ENCODE data around the gene SLFN14.
A peak's percentile ranks its signal among the peaks of the same experiment; 100 is the strongest.
"Not testable (repeated sequence)": the region's sequence is repeated elsewhere in the genome, so short reads cannot be mapped to it uniquely, and the experiment has no call there.

Gene SLFN14

DNA sequence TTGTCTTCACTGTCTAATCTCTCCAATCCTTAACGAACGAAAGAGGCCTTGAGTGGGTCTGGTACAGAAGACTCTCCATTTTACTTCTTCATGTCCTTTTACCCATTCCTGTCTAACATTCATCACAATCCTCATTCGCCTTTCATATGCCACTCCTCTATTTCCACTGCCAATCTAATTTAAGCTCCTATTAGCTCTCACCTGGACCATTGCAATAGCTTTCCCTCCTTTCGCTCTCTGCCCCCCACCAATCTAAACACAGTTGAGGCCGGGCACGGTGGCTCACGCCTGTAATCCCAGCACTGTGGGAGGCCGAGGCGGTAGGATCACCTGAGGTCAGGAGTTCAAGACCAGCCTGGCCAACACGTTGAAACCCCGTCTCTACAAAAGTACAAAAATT, 6.3 kb upstream of the SLFN14 start:
- no peaks in the 10 kb centered on the region for H3K9me3 ChIP-seq (ENCODE audit: control insufficient read depth, insufficient read depth, low read depth, low read length)
- peaks cover 8% of the 10 kb centered on the region; the same call in 1 of the 2 replicates for H3K4me1 ChIP-seq (ENCODE audit: control insufficient read depth, insufficient read depth, low read length)
- CTCF ChIA-PET, result interaction anchor here (0.6 to 1.8 kb wide), 4 partner anchors 25 to 309 kb away, joined by 3 to 4 read pairs (median 4); no protein-coding TSS in a partner anchor
- H3K4me3 ChIP-seq (ENCODE audit: low read depth, low read length), result peak overlapping the region; percentile 95; the same call in 1 of the 2 replicates
- no peak for TF ChIP-seq ZNF600 (tag by site-specific recombination; IDR thresholded peaks at IDR 0.05)
- TF ChIP-seq PRDM1 (tag by site-specific recombination; IDR thresholded peaks at IDR 0.05), result peak; percentile 77; the same call in 1 of the 2 replicates
- POLR2A ChIA-PET, result interaction anchor here (0.6 to 6.2 kb wide), 5 partner anchors 11 to 1328 kb away, joined by 3 to 66 read pairs (median 4); partner anchors contain the start of gene PEX12
- peaks cover 5 to 7% of the 10 kb centered on the region in 2 experiments; a peak in 2 of 3 replicates for H3K36me3 ChIP-seq (ENCODE audit: control insufficient read depth in 2 of 2, insufficient read depth in 1 of 2, low read length in 2 of 2)
- H3K27ac ChIP-seq (ENCODE audit: extremely low read depth, low read depth, low read length), result no peak overlapping the region

- H3K27ac ChIP-seq (ENCODE audit: extremely low read depth, low read depth, low read length); H3K36me3 ChIP-seq (ENCODE audit: control insufficient read depth in 2 of 2, insufficient read depth in 1 of 2, low read length in 2 of 2); H3K4me3 ChIP-seq (ENCODE audit: low read depth, low read length); H3K9me3 ChIP-seq (ENCODE audit: control insufficient read depth, insufficient read depth, low read depth, low read length); H3K4me1 ChIP-seq (ENCODE audit: control insufficient read depth, insufficient read depth, low read length): not testable (repeated sequence)
- POLR2A ChIA-PET, result interaction anchor here (0.6 kb wide), 1 partner anchor 115 kb away, joined by 5 read pairs; no protein-coding TSS in a partner anchor
- CTCF ChIA-PET, result interaction anchor here (0.5 kb wide), 1 partner anchor 33 kb away, joined by 4 read pairs; no protein-coding TSS in a partner anchor
These were observed 2.6 kb upstream of the SLFN14 start for GRCh38 chr17:35563181-35563580.

- H3K4me3 ChIP-seq (ENCODE audit: low read depth, low read length), result no peak overlapping the region
- ChIA-PET CTCF (interaction anchor here (1.4 to 2.8 kb wide), 3 partner anchors 9 to 188 kb away, joined by 3 to 10 read pairs (median 5); no protein-coding TSS in a partner anchor), POLR2A (interaction anchor here (1.4 kb wide), 1 partner anchor 8 kb away, joined by 4 read pairs; no protein-coding TSS in a partner anchor)
- TF ChIP-seq ZBTB7A (tag by site-specific recombination; IDR thresholded peaks at IDR 0.05; ENCODE audit: low read depth) (no peak), HOXD13 (CRISPR knock-in tag; IDR thresholded peaks at IDR 0.05; ENCODE audit: borderline replicate concordance) (no peak), ZNF132 (tag by site-specific recombination; IDR thresholded peaks at IDR 0.05; ENCODE audit: borderline replicate concordance) (no peak), ZNF112 (tag by site-specific recombination; IDR thresholded peaks at IDR 0.05) (no peak), ZSCAN30 (tag by site-specific recombination; IDR thresholded peaks at IDR 0.05) (no peak)
- no peaks in the 10 kb centered on the region for H3K9me3 ChIP-seq (ENCODE audit: control insufficient read depth, insufficient read depth, low read depth, low read length)
- H3K36me3 ChIP-seq (ENCODE audit: control insufficient read depth in 2 of 2, insufficient read depth in 1 of 2, low read length in 2 of 2), result no peaks in the 10 kb centered on the region
- no peaks in the 10 kb centered on the region for H3K4me1 ChIP-seq (ENCODE audit: control insufficient read depth, insufficient read depth, low read length)
- no peak overlapping the region for H3K27ac ChIP-seq (ENCODE audit: extremely low read depth, low read depth, low read length)
These were observed 966 bp downstream of the SLFN14 start for GRCh38 chr17:35559495-35560210.

DNA sequence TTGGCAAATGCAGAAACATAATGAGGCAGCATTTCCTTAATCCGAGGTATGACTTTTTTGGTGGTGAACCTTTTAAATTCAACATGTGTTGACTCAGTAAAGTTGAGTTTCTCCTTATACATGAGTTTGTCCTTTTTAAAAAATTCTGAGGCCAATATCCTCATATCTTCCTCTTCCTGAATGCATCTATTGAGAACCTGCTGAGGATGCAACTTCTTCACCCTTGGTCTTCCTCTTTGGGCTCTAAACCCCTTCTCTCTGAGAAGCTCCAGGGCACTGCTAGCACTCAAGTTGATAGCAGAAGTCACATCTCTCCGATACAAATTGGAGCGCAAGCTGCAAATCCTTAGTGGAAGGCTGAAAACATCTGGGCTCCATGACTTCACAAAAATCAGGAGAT, 3.3 kb downstream of the SLFN14 start:
- Histone ChIP-seq H3K27ac (ENCODE audit: extremely low read depth, low read depth, low read length) (no peak overlapping the region), H3K9me3 (ENCODE audit: control insufficient read depth, insufficient read depth, low read depth, low read length) (no peaks in the 10 kb centered on the region), H3K4me3 (ENCODE audit: low read depth, low read length) (no peak overlapping the region), H3K4me1 (ENCODE audit: control insufficient read depth, insufficient read depth, low read length) (no peaks in the 10 kb centered on the region), H3K36me3 (ENCODE audit: control insufficient read depth in 2 of 2, insufficient read depth in 1 of 2, low read length in 2 of 2) (no peaks in the 10 kb centered on the region)
- ChIA-PET CTCF (interaction anchor here (0.8 kb wide), 1 partner anchor 386 kb away, joined by 3 read pairs; no protein-coding TSS in a partner anchor), POLR2A (no interaction called here)
- TF ChIP-seq ZNF274 (IDR thresholded peaks at IDR 0.05; ENCODE audit: low read length), result no peak
- no peak for TF ChIP-seq ZNF274 (tag by site-specific recombination; IDR thresholded peaks at IDR 0.05; ENCODE audit: borderline replicate concordance)
- TF ChIP-seq ZNF266 (tag by site-specific recombination; IDR thresholded peaks at IDR 0.05; ENCODE audit: low read depth), result no peak
- TF ChIP-seq ZNF138 (tag by site-specific recombination; IDR thresholded peaks at IDR 0.05; ENCODE audit: borderline replicate concordance), result no peak
- no peak for TF ChIP-seq KLF10 (tag by site-specific recombination; IDR thresholded peaks at IDR 0.05)

GRCh38 chr17:35555691-35556090, 4.9 kb downstream of the SLFN14 start:
- Histone ChIP-seq H3K4me3 (ENCODE audit: low read depth, low read length) (no peak overlapping the region), H3K36me3 (ENCODE audit: control insufficient read depth in 2 of 2, insufficient read depth in 1 of 2, low read length in 2 of 2) (no peaks in the 10 kb centered on the region), H3K27ac (ENCODE audit: extremely low read depth, low read depth, low read length) (no peak overlapping the region), H3K4me1 (ENCODE audit: control insufficient read depth, insufficient read depth, low read length) (no peaks in the 10 kb centered on the region), H3K9me3 (ENCODE audit: control insufficient read depth, insufficient read depth, low read depth, low read length) (no peaks in the 10 kb centered on the region)
- TF ChIP-seq, protein P1, sequence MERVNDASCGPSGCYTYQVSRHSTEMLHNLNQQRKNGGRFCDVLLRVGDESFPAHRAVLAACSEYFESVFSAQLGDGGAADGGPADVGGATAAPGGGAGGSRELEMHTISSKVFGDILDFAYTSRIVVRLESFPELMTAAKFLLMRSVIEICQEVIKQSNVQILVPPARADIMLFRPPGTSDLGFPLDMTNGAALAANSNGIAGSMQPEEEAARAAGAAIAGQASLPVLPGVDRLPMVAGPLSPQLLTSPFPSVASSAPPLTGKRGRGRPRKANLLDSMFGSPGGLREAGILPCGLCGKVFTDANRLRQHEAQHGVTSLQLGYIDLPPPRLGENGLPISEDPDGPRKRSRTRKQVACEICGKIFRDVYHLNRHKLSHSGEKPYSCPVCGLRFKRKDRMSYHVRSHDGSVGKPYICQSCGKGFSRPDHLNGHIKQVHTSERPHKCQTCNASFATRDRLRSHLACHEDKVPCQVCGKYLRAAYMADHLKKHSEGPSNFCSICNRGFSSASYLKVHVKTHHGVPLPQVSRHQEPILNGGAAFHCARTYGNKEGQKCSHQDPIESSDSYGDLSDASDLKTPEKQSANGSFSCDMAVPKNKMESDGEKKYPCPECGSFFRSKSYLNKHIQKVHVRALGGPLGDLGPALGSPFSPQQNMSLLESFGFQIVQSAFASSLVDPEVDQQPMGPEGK (tag by site-specific recombination; IDR thresholded peaks at IDR 0.05), result 0 out of 2 replicates have a peak, but pooled peaks have one; percentile 35
- TF ChIP-seq ZNF654 (tag by site-specific recombination; IDR thresholded peaks at IDR 0.05; ENCODE audit: low read depth) (peak; percentile 62), ZNF114 (tag by site-specific recombination; IDR thresholded peaks at IDR 0.05) (no peak), ZNF621 (tag by site-specific recombination; IDR thresholded peaks at IDR 0.05) (no peak)
- ChIA-PET CTCF (interaction anchor here (0.8 to 2.0 kb wide), 5 partner anchors 17 to 243 kb away, joined by 3 to 9 read pairs (median 4); partner anchors contain the start of gene PEX12), POLR2A (interaction anchor here (0.9 kb wide), 1 partner anchor 23 kb away, joined by 3 read pairs; the partner anchor contains the start of gene PEX12)
